AG04450 (cell line): ENCODE results near the gene OR10A5. TPM values are rescaled to one million over a fixed set of nuclear protein-coding genes. Genes with fewer than 3 reads are reported as not detected.

ENCODE experiments used
- CTCF ChIA-PET: fragments of 300-600, 350-600 bp; formaldehyde crosslinking; extraction: SDS; loops from one replicate; lab custom pipeline; 2022; ENCODE audit warnings: antibody characterized with exemption, inconsistent platforms; lab: Charles Lee
- POLR2A ChIA-PET: fragments of 350-600 bp; formaldehyde crosslinking; extraction: SDS; loops from one replicate; lab custom pipeline; 2021; ENCODE audit warnings: antibody characterized with exemption, inconsistent platforms; lab: Yijun Ruan, JAX
- DNase-seq: peaks from one replicate; pipeline ENCODE4 v3.0.0-alpha.2; 2011; ENCODE audit warnings: low read depth, low spot score
- H3K27ac ChIP-seq: one replicate; pipeline ENCODE4 v1.5.1; 2012; ENCODE audit warnings: low read depth, low read length, control low read depth
- H3K27me3 ChIP-seq: one replicate; pipeline ENCODE4 v1.6.0; 2012; ENCODE audit warnings: low read length; ENCODE audit not compliant: control insufficient read depth, insufficient read depth
- H3K4me3 ChIP-seq: 2 replicates; pipeline ENCODE4 v1.5.1; 2011; ENCODE audit warnings: mild to moderate bottlenecking, low read depth, low read length, control low read depth
- H3K9me3 ChIP-seq: 2 replicates; pipeline ENCODE4 v1.5.1; 2012; ENCODE audit warnings: low read length; ENCODE audit not compliant: control insufficient read depth, insufficient read depth
- CTCF ChIP-seq: IDR thresholded peaks from 2 replicates; pipeline ENCODE4 v1.5.1; 2011; ENCODE audit warnings: low read depth, low read length, control low read depth, inconsistent platforms
- polyA plus RNA-seq: library from polyadenylated mRNA; depleted of rRNA; stranded (reverse); fragments of >200 nt; gene quantifications from 2 replicates; pipeline ENCODE4 v1.2.3, GENCODE V29; 2011

The OR10A5 gene
- polyA plus RNA-seq, 1 experiment = not detected

DNA sequence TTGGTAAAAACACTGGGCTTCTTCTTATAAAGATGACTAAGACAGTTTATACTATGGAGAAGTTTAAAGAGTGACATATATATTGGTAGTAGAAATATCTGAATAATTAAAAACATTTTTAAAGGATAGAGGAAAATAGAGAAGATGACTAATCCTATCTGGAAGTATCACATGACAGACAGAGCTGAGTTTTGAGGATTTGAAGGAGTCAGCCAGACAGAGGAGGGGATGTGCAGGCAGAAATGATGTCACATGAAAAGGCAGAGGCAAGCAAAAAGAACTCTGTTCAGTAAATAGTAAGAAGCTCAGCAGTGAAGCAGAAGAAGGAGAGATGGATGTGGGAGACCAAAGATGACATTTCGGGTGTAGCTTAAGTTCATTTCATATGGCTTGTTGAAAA, 19.0 kb downstream of the OR10A5 start:
- no peak overlapping the region for H3K4me3 ChIP-seq
- H3K9me3 ChIP-seq = no peaks in the 10 kb centered on the region
- no peak overlapping the region for H3K27ac ChIP-seq
- TF ChIP-seq CTCF = no peak
- CTCF ChIA-PET = interaction anchor here (4.1 kb wide), 1 partner anchor 52 kb away, joined by 25 read pairs; no protein-coding TSS in a partner anchor
- POLR2A ChIA-PET = no interaction called here
- H3K27me3 ChIP-seq = no peaks in the 10 kb centered on the region
- DNase-seq = no peak

DNA sequence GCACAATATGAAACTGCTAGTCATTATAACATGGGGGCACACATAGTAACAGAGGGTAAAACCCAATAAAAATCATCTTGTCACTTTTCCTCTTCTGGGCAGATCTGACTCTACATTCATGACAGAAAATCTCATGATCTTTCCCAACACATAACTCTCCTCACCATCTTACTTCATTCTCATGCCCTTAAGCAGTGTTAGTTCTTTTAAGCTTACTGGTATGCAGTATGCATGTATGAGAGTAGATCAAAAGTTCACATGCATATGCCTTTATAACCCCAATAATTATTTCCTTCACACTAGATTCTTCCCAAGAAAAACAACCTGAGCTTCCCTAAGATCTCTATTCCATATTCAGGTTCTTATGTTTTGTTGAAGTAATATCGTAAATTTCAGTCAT, 25.8 kb downstream of the OR10A5 start:
- ChIA-PET CTCF (no interaction called here), POLR2A (no interaction called here)
- no peak for TF ChIP-seq CTCF
- H3K9me3 ChIP-seq = no peaks in the 10 kb centered on the region
- no peak overlapping the region for H3K4me3 ChIP-seq
- DNase-seq = no peak
- H3K27me3 ChIP-seq = no peaks in the 10 kb centered on the region
- H3K27ac ChIP-seq = no peak overlapping the region

- TF ChIP-seq CTCF = no peak
- Histone ChIP-seq H3K9me3 (no peaks in the 10 kb centered on the region), H3K4me3 (no peak overlapping the region), H3K27me3 (no peaks in the 10 kb centered on the region), H3K27ac (no peak overlapping the region)
- DNase-seq = no peak
- ChIA-PET CTCF (interaction anchor here (0.8 kb wide), 1 partner anchor 64 kb away, joined by 3 read pairs; no protein-coding TSS in a partner anchor), POLR2A (no interaction called here)
Observed at GRCh38 chr11:6875761-6876160, 30.3 kb downstream of the OR10A5 start.

DNA sequence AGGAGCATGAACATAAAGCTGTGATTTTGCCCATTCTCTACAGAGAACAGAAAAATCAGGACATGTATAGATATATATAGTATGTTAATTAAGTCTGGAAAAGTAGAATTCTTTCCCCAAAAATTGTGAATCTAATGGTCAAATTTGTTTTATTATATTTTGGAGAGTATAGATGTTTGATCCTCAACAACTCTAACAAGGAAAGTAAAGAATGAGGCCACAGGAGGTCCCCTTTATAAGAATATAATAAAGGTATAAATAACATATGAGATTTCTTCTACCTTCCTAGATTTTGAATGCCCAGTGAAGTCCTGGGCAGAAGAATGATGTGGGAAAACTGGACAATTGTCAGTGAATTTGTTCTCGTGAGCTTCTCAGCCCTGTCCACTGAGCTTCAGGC, 30.8 kb downstream of the OR10A5 start, which contains the start of gene OR10A4:
OR10A4 (plus strand) TSS at position 301 of the 400 bp plus-strand sequence; CDS start at position 324, 23 bp downstream.
- DNase-seq = no peak
- POLR2A ChIA-PET = no interaction called here
- H3K27ac ChIP-seq = no peak within 1 kb of the TSS
- TF ChIP-seq CTCF = no peak
- H3K27me3 ChIP-seq = no peaks in the 10 kb centered on the region
- H3K9me3 ChIP-seq = no peaks in the 10 kb centered on the region
- CTCF ChIA-PET = interaction anchor here (0.8 kb wide), 1 partner anchor 64 kb away, joined by 3 read pairs; no protein-coding TSS in a partner anchor
- H3K4me3 ChIP-seq = no peak within 1 kb of the TSS

DNA sequence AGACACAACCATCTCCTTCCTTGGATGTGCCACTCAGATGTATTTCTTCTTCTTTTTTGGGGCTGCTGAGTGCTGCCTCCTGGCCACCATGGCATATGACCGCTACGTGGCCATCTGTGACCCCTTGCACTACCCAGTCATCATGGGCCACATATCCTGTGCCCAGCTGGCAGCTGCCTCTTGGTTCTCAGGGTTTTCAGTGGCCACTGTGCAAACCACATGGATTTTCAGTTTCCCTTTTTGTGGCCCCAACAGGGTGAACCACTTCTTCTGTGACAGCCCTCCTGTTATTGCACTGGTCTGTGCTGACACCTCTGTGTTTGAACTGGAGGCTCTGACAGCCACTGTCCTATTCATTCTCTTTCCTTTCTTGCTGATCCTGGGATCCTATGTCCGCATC, 31.4 kb downstream of the OR10A5 start:
- POLR2A ChIA-PET = no interaction called here
- Histone ChIP-seq H3K27me3 (no peaks in the 10 kb centered on the region), H3K9me3 (no peaks in the 10 kb centered on the region), H3K27ac (no peak overlapping the region), H3K4me3 (no peak overlapping the region)
- DNase-seq = no peak
- CTCF ChIA-PET = no interaction called here
- no peak for TF ChIP-seq CTCF
